ENCODE results near the gene SRSF6.
A peak's percentile ranks its signal among the peaks of the same experiment; 100 is the strongest.
"Not testable (repeated sequence)": the region's sequence is repeated elsewhere in the genome, so short reads cannot be mapped to it uniquely, and the experiment has no call there.

SRSF6 gene

GRCh38 chr20:43440531-43440930, 17.2 kb upstream of the SRSF6 start:
- TF ChIP-seq CTCF (IDR thresholded peaks at IDR 0.05; ENCODE audit: extremely low read depth, missing control alignments), result no peak
- no peak for DNase-seq (ENCODE audit: low spot score)

GRCh38 chr20:43442282-43442880, 15.3 kb upstream of the SRSF6 start:
- DNase-seq (ENCODE audit: low spot score), result no peak
- TF ChIP-seq CTCF (IDR thresholded peaks at IDR 0.05; ENCODE audit: extremely low read depth, missing control alignments), result no peak

- TF ChIP-seq CTCF (IDR thresholded peaks at IDR 0.05; ENCODE audit: extremely low read depth, missing control alignments), result no peak
- DNase-seq (ENCODE audit: low spot score), result no peak
Measured at GRCh38 chr20:43444107-43444506, 13.6 kb upstream of the SRSF6 start.

GRCh38 chr20:43446361-43446879, 11.3 kb upstream of the SRSF6 start:
- TF ChIP-seq CTCF (IDR thresholded peaks at IDR 0.05; ENCODE audit: extremely low read depth, missing control alignments), result no peak
- DNase-seq (ENCODE audit: low spot score), result no peak

GRCh38 chr20:43448431-43448747, 9.3 kb upstream of the SRSF6 start:
- not testable (repeated sequence) for DNase-seq (ENCODE audit: low spot score)

GRCh38 chr20:43448748-43449535, 8.8 kb upstream of the SRSF6 start:
- DNase-seq (ENCODE audit: low spot score), result peak; percentile 69
- TF ChIP-seq CTCF (IDR thresholded peaks at IDR 0.05; ENCODE audit: extremely low read depth, missing control alignments), result peak; percentile 62

- DNase-seq (ENCODE audit: low spot score), result no peak
- TF ChIP-seq CTCF (IDR thresholded peaks at IDR 0.05; ENCODE audit: extremely low read depth, missing control alignments), result no peak
Measured at GRCh38 chr20:43450841-43451799, 6.6 kb upstream of the SRSF6 start.

Data from GM20000 (cell line).